Brain microvascular endothelial cell (primary cell): Measurements from ENCODE around the gene RNU1-4.
"Not testable (repeated sequence)": the region's sequence is repeated elsewhere in the genome, so short reads cannot be mapped to it uniquely, and the experiment has no call there.

Experiments
- DNase-seq: peaks from one replicate; pipeline ENCODE4 v3.0.0-alpha.2; 2020
- H3K27ac ChIP-seq: fragments of 250-450 bp; sonication (Bioruptor Pico); 2 replicates; pipeline ENCODE4 v1.5.1; 2020; ENCODE audit warnings: mild to moderate bottlenecking, moderate library complexity
- H3K27me3 ChIP-seq: fragments of 250-450 bp; sonication (Bioruptor Pico); replicated peaks from 2 replicates; pipeline ENCODE4 v1.5.1; 2020; ENCODE audit warnings: mild to moderate bottlenecking
- H3K36me3 ChIP-seq: fragments of 250-450 bp; sonication (Bioruptor Pico); replicated peaks from 2 replicates; pipeline ENCODE4 v1.5.1; 2020; ENCODE audit warnings: mild to moderate bottlenecking
- H3K4me3 ChIP-seq: 2 replicates; pipeline ENCODE4 v1.5.1; 2011; ENCODE audit warnings: low read depth, mild to moderate bottlenecking, control low read depth, low read length, moderate library complexity
- in situ Hi-C: cut with HindIII; loops from 2 replicates; pipeline ENCODE4 v1.10.0; 2017; ENCODE audit warnings: low sequenced_read_pairs, low pct_ligation_motif_present

Gene RNU1-4

GRCh38 chr1:16741230-16741629, 914 bp downstream of the RNU1-4 start:
- not testable (repeated sequence) for H3K4me3 ChIP-seq

DNA sequence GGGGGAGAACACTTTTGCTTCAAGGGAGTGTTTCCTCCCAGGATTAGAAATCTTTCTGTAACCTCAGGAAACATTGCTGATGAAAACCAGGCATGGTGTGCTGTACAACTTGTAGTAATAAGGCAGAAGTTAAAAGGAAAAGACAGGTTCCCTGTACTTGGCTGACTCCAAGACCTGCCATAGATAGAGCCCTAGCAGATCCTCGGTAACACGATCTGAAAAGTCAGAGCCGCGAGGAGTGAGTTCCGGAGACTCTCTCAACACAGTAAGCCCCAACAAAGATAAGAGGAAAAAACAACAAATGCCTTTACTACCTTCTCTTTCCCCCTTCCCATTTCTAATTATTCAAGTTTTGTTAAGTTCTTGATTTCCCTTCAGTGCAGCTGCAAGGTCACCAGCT, 7.3 kb downstream of the RNU1-4 start:
- H3K27ac ChIP-seq, H3K4me3 ChIP-seq, H3K27me3 ChIP-seq, in situ Hi-C loops, DNase-seq, H3K36me3 ChIP-seq: not testable (repeated sequence)

More at GRCh38 chr1:16741230-16741629, 914 bp downstream of the RNU1-4 start:
- H3K27me3 ChIP-seq, in situ Hi-C loops, H3K27ac ChIP-seq, DNase-seq, H3K36me3 ChIP-seq: not testable (repeated sequence)

GRCh38 chr1:16748710-16749109, 8.4 kb downstream of the RNU1-4 start:
- H3K4me3 ChIP-seq, H3K27ac ChIP-seq, H3K27me3 ChIP-seq, H3K36me3 ChIP-seq, in situ Hi-C loops, DNase-seq: not testable (repeated sequence)

GRCh38 chr1:16749910-16750888, 9.9 kb downstream of the RNU1-4 start:
- H3K27me3 ChIP-seq, in situ Hi-C loops, H3K27ac ChIP-seq, DNase-seq, H3K36me3 ChIP-seq, H3K4me3 ChIP-seq: not testable (repeated sequence)

- in situ Hi-C loops, H3K4me3 ChIP-seq, H3K36me3 ChIP-seq, H3K27ac ChIP-seq, DNase-seq, H3K27me3 ChIP-seq: not testable (repeated sequence)
Measured at GRCh38 chr1:16752770-16753169, 12.5 kb downstream of the RNU1-4 start.

GRCh38 chr1:16755385-16755784, 15.1 kb downstream of the RNU1-4 start:
- H3K4me3 ChIP-seq, H3K27me3 ChIP-seq, in situ Hi-C loops, H3K36me3 ChIP-seq, H3K27ac ChIP-seq: not testable (repeated sequence)
- peak; percentile 25 for DNase-seq

- H3K4me3 ChIP-seq, H3K27ac ChIP-seq, H3K27me3 ChIP-seq, in situ Hi-C loops, DNase-seq, H3K36me3 ChIP-seq: not testable (repeated sequence)
Measured at GRCh38 chr1:16755932-16756331, 15.6 kb downstream of the RNU1-4 start.

DNA sequence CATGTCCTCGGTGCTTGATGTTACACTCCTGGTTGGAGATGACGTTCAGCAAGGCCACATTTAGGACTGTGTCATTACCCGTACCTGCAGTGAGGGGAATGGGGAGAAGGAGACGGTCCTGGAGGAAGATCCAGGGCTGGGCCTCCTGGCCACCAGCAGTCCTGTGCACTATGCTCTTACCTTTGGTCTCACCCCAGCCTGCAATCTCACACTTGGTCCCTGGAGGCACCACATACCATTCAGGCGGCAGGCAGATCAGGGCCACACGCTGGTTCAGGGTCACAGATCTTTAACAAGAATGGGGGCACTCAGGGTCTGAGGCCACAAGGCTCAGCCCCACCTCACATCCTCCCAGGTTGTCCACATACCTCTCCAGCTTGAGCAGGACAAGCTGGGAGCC, 17.3 kb downstream of the RNU1-4 start:
- DNase-seq, H3K27ac ChIP-seq, H3K36me3 ChIP-seq, H3K27me3 ChIP-seq, H3K4me3 ChIP-seq, in situ Hi-C loops: not testable (repeated sequence)

DNA sequence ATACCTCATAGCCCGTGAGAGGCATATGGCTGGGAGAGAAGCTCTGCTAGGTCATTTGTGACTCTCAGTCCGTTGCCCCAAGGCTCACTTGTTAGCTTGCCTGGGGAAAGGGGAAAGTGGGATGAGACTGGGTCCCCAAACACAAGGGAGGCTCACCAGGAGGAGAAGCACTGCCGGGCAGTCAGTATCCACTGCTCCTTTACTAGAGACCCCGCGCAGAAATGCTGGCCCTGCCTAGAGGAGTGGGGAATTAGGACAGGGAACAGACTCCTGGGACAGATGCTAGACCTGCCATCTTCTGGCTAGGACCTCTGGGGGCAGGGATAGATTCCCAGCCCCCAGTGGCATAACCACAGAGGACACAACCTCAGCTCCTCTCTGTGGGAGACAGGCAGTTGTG, 17.7 kb downstream of the RNU1-4 start:
- H3K4me3 ChIP-seq, H3K27ac ChIP-seq, H3K27me3 ChIP-seq, DNase-seq, H3K36me3 ChIP-seq, in situ Hi-C loops: not testable (repeated sequence)

GRCh38 chr1:16759041-16759493, 18.8 kb downstream of the RNU1-4 start:
- DNase-seq, H3K27me3 ChIP-seq, H3K4me3 ChIP-seq, H3K36me3 ChIP-seq, in situ Hi-C loops, H3K27ac ChIP-seq: not testable (repeated sequence)

GRCh38 chr1:16759650-16760455, 19.5 kb downstream of the RNU1-4 start:
- H3K27ac ChIP-seq, H3K36me3 ChIP-seq, H3K27me3 ChIP-seq, H3K4me3 ChIP-seq, DNase-seq, in situ Hi-C loops: not testable (repeated sequence)

GRCh38 chr1:16760456-16760765, 20.1 kb downstream of the RNU1-4 start:
- H3K4me3 ChIP-seq, H3K27me3 ChIP-seq, in situ Hi-C loops, H3K27ac ChIP-seq, DNase-seq, H3K36me3 ChIP-seq: not testable (repeated sequence)

DNA sequence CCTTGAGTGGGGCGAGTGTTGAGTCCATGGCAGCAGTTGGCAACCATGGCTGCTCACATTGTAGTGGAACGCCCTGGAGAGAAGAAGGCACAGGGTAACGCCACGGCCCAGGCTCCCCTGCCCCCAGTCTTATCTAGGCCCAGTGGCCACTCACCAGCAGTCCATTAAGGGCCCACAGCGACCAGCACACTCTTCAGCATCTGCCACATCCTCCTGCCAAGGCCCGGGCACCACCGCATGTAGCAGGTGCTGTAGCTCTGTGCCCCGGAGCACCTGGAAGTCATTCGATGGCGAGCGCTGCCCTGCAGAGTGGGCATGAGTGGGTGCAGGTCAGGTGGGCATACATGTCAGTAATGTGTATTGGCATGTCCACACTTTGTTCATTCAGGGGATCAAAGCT, 20.5 kb downstream of the RNU1-4 start:
- H3K4me3 ChIP-seq, DNase-seq, H3K27me3 ChIP-seq, H3K36me3 ChIP-seq, H3K27ac ChIP-seq, in situ Hi-C loops: not testable (repeated sequence)

DNA sequence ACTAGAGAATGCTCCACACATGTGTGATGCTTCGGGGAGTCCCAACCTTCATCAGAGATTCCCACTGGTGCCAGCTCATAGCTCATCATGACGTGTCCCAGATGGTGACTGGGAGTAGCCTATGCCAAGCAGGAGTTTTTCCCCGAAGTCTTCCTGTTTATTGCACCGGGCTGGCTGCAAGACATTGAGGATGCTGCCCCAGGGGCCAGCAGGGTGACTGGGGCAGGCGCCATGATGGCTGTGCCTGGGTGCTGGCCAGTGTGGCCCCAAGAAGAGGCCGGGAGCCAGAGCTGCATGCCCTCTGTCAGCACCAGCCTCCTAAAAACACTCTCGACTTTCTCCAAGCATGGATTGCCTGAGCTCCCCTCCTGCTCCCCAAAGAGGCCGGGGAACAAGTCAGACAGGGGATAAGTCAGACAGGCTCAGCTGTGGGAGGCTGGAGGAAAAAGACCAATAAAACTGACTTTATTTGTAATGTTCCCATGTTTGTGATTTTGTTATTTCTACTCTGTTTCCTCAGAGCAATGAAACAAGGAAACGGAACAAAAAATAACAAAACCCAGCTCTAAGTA, 24.0 kb downstream of the RNU1-4 start:
- H3K27ac ChIP-seq, H3K4me3 ChIP-seq, in situ Hi-C loops, H3K36me3 ChIP-seq, DNase-seq, H3K27me3 ChIP-seq: not testable (repeated sequence)
